Measurements from ENCODE around the gene PPP2R2C.

PPP2R2C gene

GRCh38 chr4:6516762-6517161 lies 44.3 kb upstream of the PPP2R2C start:
- Histone ChIP-seq H2BK15ac (ENCODE audit: low read length) (no peak overlapping the region), H3K18ac (ENCODE audit: low read length) (no peak overlapping the region), H3K9ac (ENCODE audit: low read depth, low read length, poor library complexity) (no peak overlapping the region), H3K4me3 (ENCODE audit: low read length in 2 of 2) (no peak overlapping the region), H3K36me3 (replicated peaks in 1 of 2; ENCODE audit: control insufficient read depth in 2 of 2, insufficient read depth in 2 of 2, low read length in 2 of 2) (no peaks in the 10 kb centered on the region), H2BK120ac (ENCODE audit: low read depth, low read length) (no peak overlapping the region), H3K9me3 (replicated peaks in 1 of 2; ENCODE audit: control insufficient read depth in 2 of 2, insufficient read depth in 1 of 2, low read depth in 1 of 2, low read length in 2 of 2) (peaks cover 0 to 3% of the 10 kb centered on the region in 2 donors), H3K27me3 (ENCODE audit: control insufficient read depth in 3 of 3, insufficient read depth in 3 of 3, low read depth in 1 of 3, low read length in 3 of 3) (peaks cover 0 to 13% (median 0%) of the 10 kb centered on the region in 3 experiments), H2AK5ac (ENCODE audit: low read depth, low read length) (no peak overlapping the region), H3K4ac (ENCODE audit: low read length) (no peak overlapping the region), H3K27ac (replicated peaks; ENCODE audit: low read length) (no peak overlapping the region), H4K91ac (ENCODE audit: low read depth, low read length, poor library complexity) (no peak overlapping the region), H3K14ac (ENCODE audit: low read length) (no peak overlapping the region), H4K8ac (ENCODE audit: low read depth, low read length) (no peak overlapping the region), H2AFZ (ENCODE audit: low read length) (no peak overlapping the region), H3K79me1 (ENCODE audit: low read depth, low read length) (no peaks in the 10 kb centered on the region), H3K4me2 (ENCODE audit: insufficient read depth, low read length, poor library complexity, severe bottlenecking) (no peak overlapping the region), H2BK5ac (ENCODE audit: low read length) (peak overlapping the region; percentile 87), H2BK12ac (ENCODE audit: low read length) (no peak overlapping the region), H3K23ac (ENCODE audit: low read depth, low read length, poor library complexity) (no peak overlapping the region), H3K4me1 (ENCODE audit: control insufficient read depth in 2 of 2, insufficient read depth in 1 of 2, low read depth in 1 of 2, low read length in 2 of 2) (no peaks in the 10 kb centered on the region)
- DNase-seq (ENCODE audit: low spot score): no peak
- no CpG with 5 or more reads among the region's 8 CpGs for WGBS, 2 donors (ENCODE audit: extremely low coverage in 2 of 2, insufficient read length in 2 of 2, insufficient replicate concordance in 1 of 2)

GRCh38 chr4:6516281-6516680 lies 43.9 kb upstream of the PPP2R2C start:
- H3K79me1 ChIP-seq (ENCODE audit: low read depth, low read length): no peaks in the 10 kb centered on the region

GRCh38 chr4:6513678-6514077 lies 41.3 kb upstream of the PPP2R2C start:
- Histone ChIP-seq H2BK15ac (ENCODE audit: low read length) (no peak overlapping the region), H4K8ac (ENCODE audit: low read depth, low read length) (no peak overlapping the region), H3K4ac (ENCODE audit: low read length) (no peak overlapping the region), H3K27me3 (ENCODE audit: control insufficient read depth in 3 of 3, insufficient read depth in 3 of 3, low read depth in 1 of 3, low read length in 3 of 3) (no peaks in the 10 kb centered on the region), H2BK5ac (ENCODE audit: low read length) (no peak overlapping the region), H3K18ac (ENCODE audit: low read length) (no peak overlapping the region), H3K4me3 (ENCODE audit: low read length in 2 of 2) (no peak overlapping the region), H3K4me2 (ENCODE audit: insufficient read depth, low read length, poor library complexity, severe bottlenecking) (no peak overlapping the region), H3K9me3 (replicated peaks in 1 of 2; ENCODE audit: control insufficient read depth in 2 of 2, insufficient read depth in 1 of 2, low read depth in 1 of 2, low read length in 2 of 2) (peaks cover 0 to 3% of the 10 kb centered on the region in 2 donors), H3K4me1 (ENCODE audit: control insufficient read depth in 2 of 2, insufficient read depth in 1 of 2, low read depth in 1 of 2, low read length in 2 of 2) (peaks cover 0 to 2% of the 10 kb centered on the region in 2 donors), H3K23ac (ENCODE audit: low read depth, low read length, poor library complexity) (no peak overlapping the region), H3K9ac (ENCODE audit: low read depth, low read length, poor library complexity) (no peak overlapping the region), H4K91ac (ENCODE audit: low read depth, low read length, poor library complexity) (no peak overlapping the region), H3K79me1 (ENCODE audit: low read depth, low read length) (no peaks in the 10 kb centered on the region), H2BK120ac (ENCODE audit: low read depth, low read length) (no peak overlapping the region), H3K14ac (ENCODE audit: low read length) (no peak overlapping the region), H3K27ac (replicated peaks; ENCODE audit: low read length) (no peak overlapping the region), H3K36me3 (replicated peaks in 1 of 2; ENCODE audit: control insufficient read depth in 2 of 2, insufficient read depth in 2 of 2, low read length in 2 of 2) (no peaks in the 10 kb centered on the region), H2AFZ (ENCODE audit: low read length) (no peak overlapping the region), H2BK12ac (ENCODE audit: low read length) (no peak overlapping the region), H2AK5ac (ENCODE audit: low read depth, low read length) (no peak overlapping the region)
- WGBS, 2 donors (ENCODE audit: extremely low coverage in 2 of 2, insufficient read length in 2 of 2, insufficient replicate concordance in 1 of 2): no CpG with 5 or more reads among the region's 3 CpGs
- no peak for DNase-seq (ENCODE audit: low spot score)

More at GRCh38 chr4:6516281-6516680, 43.9 kb upstream of the PPP2R2C start:
- Histone ChIP-seq H2BK5ac (ENCODE audit: low read length) (no peak overlapping the region), H2BK12ac (ENCODE audit: low read length) (no peak overlapping the region), H2BK120ac (ENCODE audit: low read depth, low read length) (no peak overlapping the region), H3K4me1 (ENCODE audit: control insufficient read depth in 2 of 2, insufficient read depth in 1 of 2, low read depth in 1 of 2, low read length in 2 of 2) (no peaks in the 10 kb centered on the region), H3K4me3 (ENCODE audit: low read length in 2 of 2) (no peak overlapping the region), H2AK5ac (ENCODE audit: low read depth, low read length) (no peak overlapping the region), H2AFZ (ENCODE audit: low read length) (no peak overlapping the region), H3K4me2 (ENCODE audit: insufficient read depth, low read length, poor library complexity, severe bottlenecking) (no peak overlapping the region), H4K91ac (ENCODE audit: low read depth, low read length, poor library complexity) (no peak overlapping the region), H3K18ac (ENCODE audit: low read length) (peak overlapping the region; percentile 38), H4K8ac (ENCODE audit: low read depth, low read length) (no peak overlapping the region), H3K23ac (ENCODE audit: low read depth, low read length, poor library complexity) (peak overlapping the region; percentile 89), H3K27me3 (ENCODE audit: control insufficient read depth in 3 of 3, insufficient read depth in 3 of 3, low read depth in 1 of 3, low read length in 3 of 3) (peaks cover 0 to 12% (median 0%) of the 10 kb centered on the region in 3 experiments), H2BK15ac (ENCODE audit: low read length) (no peak overlapping the region), H3K27ac (replicated peaks; ENCODE audit: low read length) (no peak overlapping the region), H3K4ac (ENCODE audit: low read length) (no peak overlapping the region), H3K14ac (ENCODE audit: low read length) (no peak overlapping the region), H3K9me3 (replicated peaks in 1 of 2; ENCODE audit: control insufficient read depth in 2 of 2, insufficient read depth in 1 of 2, low read depth in 1 of 2, low read length in 2 of 2) (peaks cover 0 to 3% of the 10 kb centered on the region in 2 donors), H3K36me3 (replicated peaks in 1 of 2; ENCODE audit: control insufficient read depth in 2 of 2, insufficient read depth in 2 of 2, low read length in 2 of 2) (no peaks in the 10 kb centered on the region), H3K9ac (ENCODE audit: low read depth, low read length, poor library complexity) (no peak overlapping the region)
- WGBS, 2 donors (ENCODE audit: extremely low coverage in 2 of 2, insufficient read length in 2 of 2, insufficient replicate concordance in 1 of 2): no CpG with 5 or more reads among the region's 9 CpGs
- DNase-seq (ENCODE audit: low spot score): no peak

- no peak for DNase-seq (ENCODE audit: low spot score)
- peaks cover 0 to 2% of the 10 kb centered on the region in 2 donors for H3K4me1 ChIP-seq (ENCODE audit: control insufficient read depth in 2 of 2, insufficient read depth in 1 of 2, low read depth in 1 of 2, low read length in 2 of 2)
- no peak overlapping the region for H2BK5ac ChIP-seq (ENCODE audit: low read length)
- no peak overlapping the region for H3K9ac ChIP-seq (ENCODE audit: low read depth, low read length, poor library complexity)
- H4K8ac ChIP-seq (ENCODE audit: low read depth, low read length): no peak overlapping the region
- H2AK5ac ChIP-seq (ENCODE audit: low read depth, low read length): no peak overlapping the region
- no peaks in the 10 kb centered on the region for H3K36me3 ChIP-seq (replicated peaks in 1 of 2; ENCODE audit: control insufficient read depth in 2 of 2, insufficient read depth in 2 of 2, low read length in 2 of 2)
- no peak overlapping the region for H4K91ac ChIP-seq (ENCODE audit: low read depth, low read length, poor library complexity)
- H3K23ac ChIP-seq (ENCODE audit: low read depth, low read length, poor library complexity): no peak overlapping the region
- H3K4me3 ChIP-seq (ENCODE audit: low read length in 2 of 2): peak overlapping the region in 1 of 2 donors; percentile 22
- no peak overlapping the region for H2BK15ac ChIP-seq (ENCODE audit: low read length)
- no peaks in the 10 kb centered on the region for H3K27me3 ChIP-seq (ENCODE audit: control insufficient read depth in 3 of 3, insufficient read depth in 3 of 3, low read depth in 1 of 3, low read length in 3 of 3)
- no peak overlapping the region for H3K4me2 ChIP-seq (ENCODE audit: insufficient read depth, low read length, poor library complexity, severe bottlenecking)
- no peak overlapping the region for H2BK120ac ChIP-seq (ENCODE audit: low read depth, low read length)
- H3K9me3 ChIP-seq (replicated peaks in 1 of 2; ENCODE audit: control insufficient read depth in 2 of 2, insufficient read depth in 1 of 2, low read depth in 1 of 2, low read length in 2 of 2): peaks cover 6 to 8% of the 10 kb centered on the region in 2 donors
- H2BK12ac ChIP-seq (ENCODE audit: low read length): no peak overlapping the region
- WGBS, 2 donors (ENCODE audit: extremely low coverage in 2 of 2, insufficient read length in 2 of 2, insufficient replicate concordance in 1 of 2): no CpG with 5 or more reads among the region's 7 CpGs
- H3K18ac ChIP-seq (ENCODE audit: low read length): no peak overlapping the region
- H3K27ac ChIP-seq (replicated peaks; ENCODE audit: low read length): no peak overlapping the region
- no peaks in the 10 kb centered on the region for H3K79me1 ChIP-seq (ENCODE audit: low read depth, low read length)
- no peak overlapping the region for H3K4ac ChIP-seq (ENCODE audit: low read length)
- no peak overlapping the region for H2AFZ ChIP-seq (ENCODE audit: low read length)
- H3K14ac ChIP-seq (ENCODE audit: low read length): no peak overlapping the region
These were observed 37.2 kb upstream of the PPP2R2C start for GRCh38 chr4:6509587-6509986.

Measured in neuronal stem cell (in vitro differentiated cells).